HT-29 (cell line): ENCODE measurements around the gene RAB40B. TPM values are rescaled to one million over a fixed set of nuclear protein-coding genes. Genes with fewer than 3 reads are reported as not detected.

Experiments
- DNase-seq: peaks from one replicate; pipeline ENCODE4 v3.0.0-alpha.2; 2015; ENCODE audit warnings: low spot score
- total RNA-seq: library from RNA; depleted of rRNA; stranded (reverse); fragments of >200 nt; shearing (Covaris generic); gene quantifications from 2 replicates; pipeline ENCODE4 v1.2.3, GENCODE V29; 2014

The RAB40B gene
- total RNA-seq, 1 experiment from 2014 or later, result 37.9 TPM

DNA sequence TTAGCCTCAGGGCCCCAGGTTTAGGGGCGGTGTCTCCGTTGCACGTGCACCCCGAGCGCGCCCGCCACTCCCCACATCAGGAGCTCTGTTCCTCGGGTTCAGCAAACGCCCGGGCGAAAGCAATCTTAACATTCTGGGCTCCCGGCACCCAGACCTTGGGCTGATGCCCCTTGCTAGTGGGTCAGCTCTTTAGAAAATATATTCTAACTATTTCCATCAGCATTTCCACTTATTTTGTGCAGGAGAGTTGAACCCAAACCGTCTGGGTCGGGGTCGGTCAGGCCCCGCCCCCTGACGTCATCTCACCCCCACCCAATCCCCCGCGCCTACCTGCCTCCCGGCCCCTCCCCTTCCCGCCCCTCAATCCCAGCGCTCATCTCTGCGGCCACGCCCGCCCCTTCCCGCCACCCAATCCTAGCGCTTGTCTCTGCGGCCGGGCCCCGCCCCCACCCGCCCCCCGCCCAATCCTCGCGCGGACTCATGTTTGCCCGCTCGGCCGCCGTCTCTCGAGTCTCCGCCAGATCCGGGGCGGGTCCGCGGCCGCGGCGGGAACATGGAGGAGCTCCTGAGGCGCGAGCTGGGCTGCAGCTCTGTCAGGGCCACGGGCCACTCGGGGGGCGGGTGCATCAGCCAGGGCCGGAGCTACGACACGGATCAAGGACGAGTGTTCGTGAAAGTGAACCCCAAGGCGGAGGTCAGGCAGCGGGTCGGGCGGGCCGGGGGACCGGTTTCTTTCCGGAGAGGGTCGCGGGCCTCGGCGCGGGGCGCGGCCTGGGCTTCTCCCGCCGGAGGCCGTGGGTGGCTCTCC lies 17.9 kb upstream of the RAB40B start, which contains the start of gene FN3KRP:
Gene FN3KRP (plus strand): TSS at position 504 of the 808 bp plus-strand sequence. CDS start 50 bp downstream, at position 554.
- peak; percentile 88 for DNase-seq

DNA sequence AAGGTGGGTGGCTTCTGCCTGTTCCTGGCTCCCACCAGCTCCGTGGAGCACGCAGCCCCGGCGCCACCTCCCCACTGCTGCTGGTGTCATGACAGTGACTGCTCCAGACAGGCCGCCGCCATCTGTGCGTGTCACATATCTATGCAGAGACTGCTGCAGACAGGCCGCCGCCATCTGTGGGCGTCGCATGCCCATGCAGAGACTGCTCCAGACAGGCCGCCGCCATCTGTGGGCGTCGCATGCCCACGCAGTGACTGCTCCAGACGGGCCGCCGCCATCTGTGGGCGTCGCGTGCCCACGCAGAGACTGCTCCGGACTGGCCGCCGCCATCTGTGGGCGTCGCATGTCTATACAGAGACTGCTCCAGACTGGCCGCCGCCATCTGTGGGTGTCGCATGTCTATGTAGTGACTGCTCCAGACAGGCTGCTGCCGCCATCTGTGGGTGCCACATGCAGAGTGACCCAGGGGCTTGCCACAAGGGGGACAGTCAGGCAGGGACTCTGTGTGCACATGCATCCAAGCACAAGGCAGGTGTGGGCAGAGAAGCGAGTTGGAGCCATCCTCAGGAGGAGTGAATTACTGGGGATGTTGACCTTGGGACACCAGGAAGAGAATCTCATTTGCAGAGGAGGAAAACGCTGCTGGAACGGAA lies 14.7 kb upstream of the RAB40B start:
- no peak for DNase-seq

- no peak for DNase-seq
Observed at GRCh38 chr17:82710499-82711232, 12.2 kb upstream of the RAB40B start.

DNA sequence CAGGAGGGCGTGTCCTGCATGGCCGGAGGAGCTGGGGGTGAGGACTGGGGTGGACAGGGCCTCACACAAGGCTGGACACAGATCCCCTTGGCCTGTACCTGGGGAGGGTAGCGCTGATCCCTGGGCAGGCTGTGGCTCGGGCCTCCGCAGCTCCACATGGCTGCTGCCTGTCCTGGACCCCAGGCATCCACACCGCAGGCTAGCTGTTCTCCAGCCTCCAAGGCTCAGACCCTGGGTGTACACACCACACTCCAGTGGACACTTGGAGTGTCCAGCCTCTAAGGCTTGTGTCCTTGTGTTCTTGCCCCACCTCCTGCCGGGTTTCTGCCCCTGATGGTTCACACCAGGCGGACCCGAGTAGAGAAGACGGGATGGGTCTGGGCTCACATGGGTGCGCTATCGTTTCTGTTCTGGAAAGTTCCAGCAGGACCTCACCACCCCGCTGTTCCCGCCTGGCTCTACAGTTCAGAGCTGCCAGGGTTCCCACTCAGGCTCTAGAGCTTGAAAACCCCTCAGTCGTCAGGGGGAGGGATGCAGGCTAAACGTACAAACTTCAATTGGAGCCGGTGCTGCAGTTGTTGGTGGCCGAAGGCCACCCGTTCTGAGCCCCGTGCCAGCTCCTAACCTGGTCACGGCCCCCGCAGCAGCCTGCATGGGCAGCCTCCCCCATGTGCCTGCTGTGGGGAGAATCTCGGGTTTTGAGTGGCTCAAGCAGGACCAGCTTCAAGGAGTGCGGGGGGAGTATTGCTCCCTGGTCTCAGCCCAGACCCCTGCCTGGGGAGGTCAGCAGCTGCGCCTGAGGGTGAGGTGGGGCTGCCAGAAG lies 11.4 kb upstream of the RAB40B start:
- no peak for DNase-seq

GRCh38 chr17:82709024-82709675 lies 10.7 kb upstream of the RAB40B start:
- no peak for DNase-seq

GRCh38 chr17:82705756-82706155 lies 7.3 kb upstream of the RAB40B start:
- DNase-seq, result no peak

DNA sequence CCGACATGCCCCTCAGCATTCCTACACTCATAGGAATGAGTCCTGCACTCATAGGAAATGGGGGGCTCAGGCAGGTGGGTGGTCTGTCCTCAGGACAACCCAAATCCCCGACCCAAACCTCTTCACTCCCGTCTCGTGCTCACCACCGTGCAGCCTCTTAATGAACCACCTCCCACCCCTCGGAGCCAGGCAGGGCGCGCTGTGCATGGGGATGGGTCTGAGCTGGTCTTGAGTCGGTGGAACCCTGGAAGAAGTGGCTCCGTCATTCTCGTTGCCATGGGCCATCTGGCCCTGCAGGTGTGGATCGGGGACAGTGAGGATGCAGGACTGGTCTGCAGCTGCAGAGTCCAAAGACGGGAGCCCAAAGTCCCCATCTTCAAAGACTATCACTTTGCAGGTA lies 6.4 kb upstream of the RAB40B start:
- DNase-seq, result no peak

GRCh38 chr17:82703935-82704865 lies 5.7 kb upstream of the RAB40B start:
- peak; percentile 46 for DNase-seq

GRCh38 chr17:82703036-82703745 lies 4.7 kb upstream of the RAB40B start:
- DNase-seq, result no peak

- no peak for DNase-seq
Observed at GRCh38 chr17:82702231-82702927, 3.9 kb upstream of the RAB40B start.

DNA sequence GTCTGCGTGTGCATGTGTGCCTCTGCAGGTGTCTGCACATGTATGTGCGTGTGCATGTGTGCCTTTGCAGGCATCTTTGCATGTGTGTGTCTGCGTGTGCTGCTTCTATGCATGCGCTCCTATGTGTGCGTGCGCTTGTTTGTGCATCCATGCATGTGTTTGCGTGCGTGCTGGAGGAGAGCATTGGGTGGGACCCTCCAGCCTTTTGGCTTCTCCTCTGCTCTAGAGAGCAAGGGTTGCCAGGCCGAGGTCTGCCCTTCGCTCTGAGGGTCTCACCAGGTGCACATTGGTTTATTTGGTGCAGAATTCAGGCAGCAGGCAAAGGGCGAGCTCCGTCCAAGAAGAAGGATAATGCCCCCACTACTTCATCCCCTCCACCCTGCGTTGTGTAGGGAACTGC lies 1.1 kb upstream of the RAB40B start:
- no peak for DNase-seq

- DNase-seq, result no peak
Observed at GRCh38 chr17:82698974-82699442, 510 bp upstream of the RAB40B start.

GRCh38 chr17:82697808-82698064 lies 762 bp downstream of the RAB40B start:
- no peak for DNase-seq

- no peak for DNase-seq
Observed at GRCh38 chr17:82696916-82697807, 1.3 kb downstream of the RAB40B start.

DNA sequence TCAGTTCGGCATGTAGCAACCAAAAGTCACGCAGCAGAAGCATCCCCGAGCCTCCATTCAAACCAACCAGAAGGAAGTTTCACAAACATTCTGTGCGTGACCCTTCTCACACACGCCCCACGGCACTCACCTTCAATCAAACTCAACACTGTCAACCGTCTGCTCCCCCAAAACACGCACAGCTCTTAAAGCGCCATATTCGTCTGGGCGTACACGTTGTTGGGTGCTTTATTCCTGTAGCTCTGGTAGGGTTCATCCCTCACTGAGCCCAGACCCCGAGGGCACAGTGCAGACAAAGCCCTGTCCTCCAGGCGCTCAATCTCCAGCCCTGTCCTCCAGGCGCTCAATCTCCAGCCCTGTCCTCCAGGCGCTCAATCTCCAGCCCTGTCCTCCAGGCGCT lies 2.2 kb downstream of the RAB40B start:
- DNase-seq, result no peak

DNA sequence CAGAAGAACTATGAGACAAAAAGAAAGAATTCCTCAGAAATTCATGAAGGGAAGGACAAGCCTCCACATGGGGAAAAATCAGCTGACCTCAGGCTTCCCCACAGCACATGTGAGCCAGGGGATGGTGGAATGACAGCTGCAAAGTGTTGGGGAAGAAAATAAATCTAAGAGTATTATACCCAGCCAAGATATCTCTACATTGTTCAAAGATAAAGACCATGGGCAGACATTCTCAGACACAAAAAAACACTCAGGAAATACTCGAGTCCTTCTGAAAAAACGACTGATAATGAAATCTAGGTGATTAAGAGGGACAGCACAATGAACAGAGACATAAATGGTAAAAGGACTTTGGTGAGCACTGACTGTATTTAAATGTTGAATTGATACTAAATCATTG lies 3.9 kb downstream of the RAB40B start:
- DNase-seq, result no peak

GRCh38 chr17:82693168-82693867 lies 5.2 kb downstream of the RAB40B start:
- no peak for DNase-seq
